ENCODE data around the gene ACTL10.
"Not testable (repeated sequence)": the region's sequence is repeated elsewhere in the genome, so short reads cannot be mapped to it uniquely, and the experiment has no call there.

The ACTL10 gene

GRCh38 chr20:33666293-33667244 lies at the start of gene ACTL10:
ACTL10 (plus strand) TSS chr20:33666943; CDS start chr20:33667498, 555 bp downstream.
- H3K27me3 Mint-ChIP-seq: no peaks in the 10 kb centered on the region
- H3K4me3 Mint-ChIP-seq: peak within 1 kb of the TSS; percentile 85 to 86
- peak within 1 kb of the TSS; percentile 91 for H3K27ac Mint-ChIP-seq
- H3K9me3 Mint-ChIP-seq: no peaks in the 10 kb centered on the region
- peaks cover 30 to 43% of the 10 kb centered on the region in 2 donors for H3K4me1 Mint-ChIP-seq
- peaks cover 0 to 3% of the 10 kb centered on the region in 2 donors for H3K36me3 Mint-ChIP-seq
- peak; percentile 94 for DNase-seq
- ATAC-seq (replicated peaks): peak; percentile 74 to 76

GRCh38 chr20:33621717-33622400 lies 44.9 kb upstream of the ACTL10 start:
- peaks cover 7 to 9% of the 10 kb centered on the region in 2 donors for H3K4me1 Mint-ChIP-seq
- no peak overlapping the region for H3K27ac Mint-ChIP-seq
- H3K4me3 Mint-ChIP-seq: no peak overlapping the region
- peaks cover 32 to 49% of the 10 kb centered on the region in 2 donors for H3K36me3 Mint-ChIP-seq
- ATAC-seq (replicated peaks) (no peak), DNase-seq (no peak)
- no peaks in the 10 kb centered on the region for H3K27me3 Mint-ChIP-seq
- peaks cover 0 to 1% of the 10 kb centered on the region in 2 donors for H3K9me3 Mint-ChIP-seq

- H3K4me1 Mint-ChIP-seq: peaks cover 7 to 9% of the 10 kb centered on the region in 2 donors
- H3K27ac Mint-ChIP-seq: no peak overlapping the region
- ATAC-seq (replicated peaks) (no peak), DNase-seq (no peak)
- H3K4me3 Mint-ChIP-seq: no peak overlapping the region
- peaks cover 35 to 58% of the 10 kb centered on the region in 2 donors for H3K36me3 Mint-ChIP-seq
- H3K9me3 Mint-ChIP-seq: peaks cover 0 to 3% of the 10 kb centered on the region in 2 donors
- no peaks in the 10 kb centered on the region for H3K27me3 Mint-ChIP-seq
Measured at GRCh38 chr20:33622705-33623365, 43.9 kb upstream of the ACTL10 start.

GRCh38 chr20:33624399-33624798 lies 42.3 kb upstream of the ACTL10 start:
- Mint-ChIP-seq H3K4me3 (no peak overlapping the region), H3K27me3 (no peaks in the 10 kb centered on the region), H3K36me3 (peaks cover 40 to 65% of the 10 kb centered on the region in 2 donors), H3K27ac (no peak overlapping the region), H3K4me1 (peaks cover 7 to 9% of the 10 kb centered on the region in 2 donors), H3K9me3 (peaks cover 0 to 3% of the 10 kb centered on the region in 2 donors)
- ATAC-seq (replicated peaks) (no peak), DNase-seq (no peak)

- Mint-ChIP-seq H3K4me1 (peaks cover 7 to 9% of the 10 kb centered on the region in 2 donors), H3K9me3 (peaks cover 0 to 3% of the 10 kb centered on the region in 2 donors), H3K4me3 (no peak overlapping the region), H3K27me3 (no peaks in the 10 kb centered on the region), H3K36me3 (peaks cover 53 to 77% of the 10 kb centered on the region in 2 donors), H3K27ac (no peak overlapping the region)
- no peak for ATAC-seq (replicated peaks)
- DNase-seq: no peak
Measured at GRCh38 chr20:33626190-33626589, 40.6 kb upstream of the ACTL10 start.

GRCh38 chr20:33627577-33628216 lies 39.0 kb upstream of the ACTL10 start:
- ATAC-seq (replicated peaks) (no peak), DNase-seq (no peak)
- no peak overlapping the region for H3K27ac Mint-ChIP-seq
- no peak overlapping the region for H3K4me3 Mint-ChIP-seq
- no peaks in the 10 kb centered on the region for H3K27me3 Mint-ChIP-seq
- peaks cover 53 to 81% of the 10 kb centered on the region in 2 donors for H3K36me3 Mint-ChIP-seq
- peaks cover 0 to 3% of the 10 kb centered on the region in 2 donors for H3K9me3 Mint-ChIP-seq
- H3K4me1 Mint-ChIP-seq: peaks cover 7 to 9% of the 10 kb centered on the region in 2 donors

GRCh38 chr20:33629533-33629932 lies 37.2 kb upstream of the ACTL10 start:
- Mint-ChIP-seq H3K4me1 (peaks cover 3 to 4% of the 10 kb centered on the region in 2 donors), H3K4me3 (no peak overlapping the region), H3K36me3 (peaks cover 40 to 64% of the 10 kb centered on the region in 2 donors), H3K27me3 (no peaks in the 10 kb centered on the region), H3K27ac (no peak overlapping the region), H3K9me3 (peaks cover 0 to 1% of the 10 kb centered on the region in 2 donors)
- no peak for DNase-seq
- ATAC-seq (replicated peaks): no peak

GRCh38 chr20:33629979-33630378 lies 36.8 kb upstream of the ACTL10 start:
- no peak overlapping the region for H3K4me3 Mint-ChIP-seq
- DNase-seq (no peak), ATAC-seq (replicated peaks) (no peak)
- peaks cover 0 to 2% of the 10 kb centered on the region in 2 donors for H3K4me1 Mint-ChIP-seq
- peaks cover 0 to 1% of the 10 kb centered on the region in 2 donors for H3K9me3 Mint-ChIP-seq
- H3K36me3 Mint-ChIP-seq: peaks cover 40 to 60% of the 10 kb centered on the region in 2 donors
- no peak overlapping the region for H3K27ac Mint-ChIP-seq
- H3K27me3 Mint-ChIP-seq: no peaks in the 10 kb centered on the region

- ATAC-seq (replicated peaks): no peak
- Mint-ChIP-seq H3K9me3 (peaks cover 0 to 1% of the 10 kb centered on the region in 2 donors), H3K4me1 (no peaks in the 10 kb centered on the region), H3K27ac (no peak overlapping the region), H3K36me3 (peaks cover 35 to 54% of the 10 kb centered on the region in 2 donors), H3K27me3 (no peaks in the 10 kb centered on the region), H3K4me3 (no peak overlapping the region)
- DNase-seq: no peak
Measured at GRCh38 chr20:33630507-33630906, 36.2 kb upstream of the ACTL10 start.

GRCh38 chr20:33631910-33632309 lies 34.8 kb upstream of the ACTL10 start:
- not testable (repeated sequence) for H3K27me3 Mint-ChIP-seq; H3K4me1 Mint-ChIP-seq; H3K9me3 Mint-ChIP-seq; H3K4me3 Mint-ChIP-seq; H3K27ac Mint-ChIP-seq; ATAC-seq (replicated peaks); DNase-seq
- peaks cover 33 to 45% of the 10 kb centered on the region in 2 donors for H3K36me3 Mint-ChIP-seq

GRCh38 chr20:33635341-33635740 lies 31.4 kb upstream of the ACTL10 start:
- peaks cover 33 to 38% of the 10 kb centered on the region in 2 donors for H3K36me3 Mint-ChIP-seq
- ATAC-seq (replicated peaks) (no peak), DNase-seq (no peak)
- no peak overlapping the region for H3K27ac Mint-ChIP-seq
- no peaks in the 10 kb centered on the region for H3K9me3 Mint-ChIP-seq
- H3K4me1 Mint-ChIP-seq: no peaks in the 10 kb centered on the region
- no peak overlapping the region for H3K4me3 Mint-ChIP-seq
- no peaks in the 10 kb centered on the region for H3K27me3 Mint-ChIP-seq

- H3K4me1 Mint-ChIP-seq: no peaks in the 10 kb centered on the region
- H3K4me3 Mint-ChIP-seq: no peak overlapping the region
- no peaks in the 10 kb centered on the region for H3K27me3 Mint-ChIP-seq
- no peaks in the 10 kb centered on the region for H3K9me3 Mint-ChIP-seq
- DNase-seq: no peak
- no peak for ATAC-seq (replicated peaks)
- no peak overlapping the region for H3K27ac Mint-ChIP-seq
- H3K36me3 Mint-ChIP-seq: peaks cover 31 to 40% of the 10 kb centered on the region in 2 donors
Measured at GRCh38 chr20:33636776-33637175, 30.0 kb upstream of the ACTL10 start.

- Mint-ChIP-seq H3K27ac (no peak overlapping the region), H3K36me3 (peaks cover 37 to 50% of the 10 kb centered on the region in 2 donors)
Measured at GRCh38 chr20:33640287-33640686, 26.5 kb upstream of the ACTL10 start.

More at GRCh38 chr20:33640287-33640686, 26.5 kb upstream of the ACTL10 start:
- Mint-ChIP-seq H3K27me3 (no peaks in the 10 kb centered on the region), H3K9me3 (no peaks in the 10 kb centered on the region), H3K4me3 (no peak overlapping the region), H3K4me1 (no peaks in the 10 kb centered on the region)
- DNase-seq (no peak), ATAC-seq (replicated peaks) (no peak)
